GM13976 (cell line): ENCODE measurements around the gene STK10.

Experiments
- DNase-seq: peaks from one replicate; pipeline ENCODE4 v3.0.0; 2012; ENCODE audit warnings: low spot score
- CTCF ChIP-seq: IDR thresholded peaks from 2 replicates; pipeline ENCODE4 v1.5.1; 2012; ENCODE audit warnings: borderline replicate concordance, mild to moderate bottlenecking; ENCODE audit not compliant: insufficient read depth; ENCODE audit errors: extremely low read depth, missing control alignments, control extremely low read depth
- in situ Hi-C: fragments of 300-500 bp; cut with MboI; formaldehyde crosslinking; loops from one replicate; pipeline ENCODE4 v1.12.0; 2022; ENCODE audit warnings: low sequenced_read_pairs, mixed read lengths, inconsistent platforms; ENCODE audit not compliant: unreplicated experiment

The STK10 gene

GRCh38 chr5:172167895-172168294 lies 20.1 kb downstream of the STK10 start:
- no peak for DNase-seq
- no peak for TF ChIP-seq CTCF
- in situ Hi-C loops: no loop called here

- no peak for TF ChIP-seq CTCF
Measured at GRCh38 chr5:172166030-172166826, 21.8 kb downstream of the STK10 start.

DNA sequence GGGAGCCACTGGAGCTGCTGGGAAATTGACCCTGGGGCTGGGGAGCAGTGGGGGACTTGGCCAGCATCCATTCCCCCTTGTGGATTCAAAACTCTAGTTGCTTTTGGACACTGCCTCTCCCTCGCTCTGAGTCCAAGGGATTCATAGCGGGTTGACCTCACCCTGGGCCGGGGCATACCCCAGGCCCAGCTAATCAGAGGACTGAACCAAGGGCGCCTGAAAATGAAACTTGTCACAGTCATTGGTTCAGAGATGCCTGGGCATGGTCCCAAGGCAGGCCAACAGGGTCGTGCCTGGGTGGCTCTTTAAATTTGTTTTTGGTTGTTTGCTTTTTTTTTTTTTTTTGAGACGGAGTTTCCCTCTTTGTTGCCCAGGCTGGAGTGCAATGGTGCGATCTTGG lies 22.6 kb downstream of the STK10 start:
- in situ Hi-C loops: no loop called here
- TF ChIP-seq CTCF: no peak
- no peak for DNase-seq

More at GRCh38 chr5:172166030-172166826, 21.8 kb downstream of the STK10 start:
- in situ Hi-C loops: no loop called here
- DNase-seq: no peak

DNA sequence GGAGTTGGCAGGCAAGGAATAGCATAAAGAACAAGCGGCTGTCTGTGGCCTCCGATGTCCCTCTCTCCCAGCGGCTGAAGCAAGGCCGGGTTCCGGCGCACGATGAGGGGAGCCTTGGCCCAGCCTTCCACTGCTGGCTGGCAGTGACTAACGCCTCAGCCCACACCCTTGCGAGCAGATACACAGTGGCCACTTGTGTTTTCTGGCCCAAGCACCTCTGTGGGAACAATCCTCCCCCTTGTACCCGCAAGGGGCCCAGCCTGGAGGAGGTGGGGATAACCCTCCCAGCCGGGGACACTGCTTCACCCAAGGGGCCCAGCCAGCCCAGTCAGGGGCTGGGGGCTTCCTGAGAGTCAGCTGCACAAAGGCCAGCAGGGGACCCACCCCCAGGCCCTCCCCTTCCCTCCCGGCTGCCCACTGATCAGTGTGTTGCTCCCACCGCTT lies 23.2 kb downstream of the STK10 start:
- DNase-seq: no peak
- in situ Hi-C loops: no loop called here
- TF ChIP-seq CTCF: no peak

GRCh38 chr5:172163346-172163745 lies 24.7 kb downstream of the STK10 start:
- DNase-seq: no peak
- in situ Hi-C loops: no loop called here
- no peak for TF ChIP-seq CTCF

DNA sequence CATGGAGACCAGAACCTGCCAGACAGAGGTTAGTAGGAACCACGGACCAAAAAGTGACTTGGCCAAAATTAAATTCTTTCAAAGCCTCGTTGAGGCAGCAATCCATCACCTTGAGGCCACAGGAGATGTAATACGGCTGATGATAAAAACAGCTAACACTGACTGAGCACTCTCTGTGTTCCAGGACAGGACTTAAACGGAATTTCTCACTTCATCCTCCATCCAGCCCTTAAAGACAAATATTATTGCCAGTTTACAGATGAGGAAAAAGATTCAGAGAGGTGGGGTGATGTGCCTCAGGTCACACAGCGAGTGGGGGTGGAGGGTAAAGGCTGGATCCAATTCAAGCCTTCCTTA lies 25.1 kb downstream of the STK10 start:
- no peak for DNase-seq
- in situ Hi-C loops: no loop called here
- no peak for TF ChIP-seq CTCF
